SK-N-SH treated with all-trans-retinoic acid at 6 μM for 48 hours (cell line): ENCODE data around the gene SLC13A3.

ENCODE experiments used
- ATAC-seq: fragments of 200-7000 bp; cut with Tn5 transposase; 3 replicates; pipeline ENCODE4 v1.9.1; 2020; ENCODE audit warnings: mild to moderate bottlenecking, moderate library complexity
- ARNTL ChIP-seq: fragments of 450-650 bp; formaldehyde crosslinking; IDR thresholded peaks from 2 replicates; pipeline ENCODE4 v1.5.0; 2020; ENCODE audit warnings: low read depth, mild to moderate bottlenecking, moderate library complexity, borderline replicate concordance
- BACH2 ChIP-seq: fragments of 250-450 bp; sonication (Bioruptor Pico); IDR thresholded peaks from 2 replicates; pipeline ENCODE4 v1.9.0; 2021; ENCODE audit warnings: mild to moderate bottlenecking, borderline replicate concordance
- CREB5 ChIP-seq: fragments of 250-450 bp; sonication (Bioruptor Pico); IDR thresholded peaks from 2 replicates; pipeline ENCODE4 v1.5.1; 2020; ENCODE audit warnings: low read depth, mild to moderate bottlenecking, moderate library complexity
- CSDC2 ChIP-seq: fragments of 250-450 bp; sonication (Bioruptor Pico); IDR thresholded peaks from 2 replicates; pipeline ENCODE4 v1.5.0; 2020; ENCODE audit warnings: mild to moderate bottlenecking, moderate library complexity
- CSRNP3 ChIP-seq: fragments of 250-450 bp; sonication (Bioruptor Pico); IDR thresholded peaks from 2 replicates; pipeline ENCODE4 v1.5.1; 2021; ENCODE audit warnings: mild to moderate bottlenecking, moderate library complexity
- GLIS3 ChIP-seq: fragments of 250-450 bp; sonication (Bioruptor Pico); IDR thresholded peaks from 2 replicates; pipeline ENCODE4 v1.5.0; 2020; ENCODE audit warnings: mild to moderate bottlenecking, moderate library complexity
- ISL1 ChIP-seq: fragments of 250-450 bp; sonication (Bioruptor Pico); IDR thresholded peaks from 2 replicates; pipeline ENCODE4 v2.1.2; 2022; ENCODE audit warnings: mild to moderate bottlenecking, moderate library complexity
- OSR1 ChIP-seq: fragments of 250-450 bp; sonication (Bioruptor Pico); IDR thresholded peaks from 2 replicates; pipeline ENCODE4 v1.8.0; 2022; ENCODE audit warnings: moderate library complexity, mild to moderate bottlenecking, inconsistent platforms
- PATZ1 ChIP-seq: fragments of 250-450 bp; sonication (Bioruptor Pico); IDR thresholded peaks from 2 replicates; pipeline ENCODE4 v1.8.0; 2020; ENCODE audit warnings: mild to moderate bottlenecking, moderate library complexity, borderline replicate concordance
- POU6F1 ChIP-seq: fragments of 250-450 bp; sonication (Bioruptor Pico); IDR thresholded peaks from 2 replicates; pipeline ENCODE4 v1.8.0; 2021; ENCODE audit warnings: low read depth, mild to moderate bottlenecking, moderate library complexity, borderline replicate concordance
- PPARA ChIP-seq: fragments of 250-450 bp; sonication (Bioruptor Pico); IDR thresholded peaks from 2 replicates; pipeline ENCODE4 v1.5.0; 2020; ENCODE audit warnings: mild to moderate bottlenecking, borderline replicate concordance
- RARB ChIP-seq: fragments of 250-450 bp; sonication (Bioruptor Pico); IDR thresholded peaks from 2 replicates; pipeline ENCODE4 v1.8.0; 2021; ENCODE audit warnings: mild to moderate bottlenecking, moderate library complexity
- SNAI2 ChIP-seq: fragments of 250-450 bp; sonication (Bioruptor Pico); IDR thresholded peaks from 2 replicates; pipeline ENCODE4 v1.5.0; 2020; ENCODE audit warnings: mild to moderate bottlenecking, moderate library complexity
- TCF4 ChIP-seq: fragments of 250-450 bp; sonication (Bioruptor Pico); IDR thresholded peaks from 2 replicates; pipeline ENCODE4 v1.8.0; 2021; ENCODE audit warnings: mild to moderate bottlenecking, moderate library complexity, borderline replicate concordance
- TOX ChIP-seq: fragments of 250-450 bp; sonication (Bioruptor Pico); IDR thresholded peaks from 2 replicates; pipeline ENCODE4 v1.8.0; 2021; ENCODE audit warnings: mild to moderate bottlenecking, moderate library complexity, borderline replicate concordance
- TSHZ2 ChIP-seq: fragments of 250-450 bp; sonication (Bioruptor Pico); IDR thresholded peaks from 2 replicates; pipeline ENCODE4 v1.5.0; 2020; ENCODE audit warnings: mild to moderate bottlenecking, moderate library complexity
- ZC3H10 ChIP-seq: fragments of 250-450 bp; sonication (Bioruptor Pico); IDR thresholded peaks from 2 replicates; pipeline ENCODE4 v1.5.1; 2021; ENCODE audit warnings: mild to moderate bottlenecking, moderate library complexity
- ZFP3 ChIP-seq: fragments of 250-450 bp; sonication (Bioruptor Pico); IDR thresholded peaks from 2 replicates; pipeline ENCODE4 v1.5.0; 2020; ENCODE audit warnings: mild to moderate bottlenecking, moderate library complexity
- ZFP30 ChIP-seq: fragments of 450-650 bp; formaldehyde crosslinking; IDR thresholded peaks from 2 replicates; pipeline ENCODE4 v1.5.0; 2022; ENCODE audit warnings: mild to moderate bottlenecking, moderate library complexity
- ZNF565 ChIP-seq: fragments of 450-650 bp; formaldehyde crosslinking; conservative IDR thresholded peaks from 2 replicates; pipeline ENCODE4 v1.5.0; 2020; ENCODE audit warnings: low read depth, mild to moderate bottlenecking, moderate library complexity
- ZNF70 ChIP-seq: fragments of 450-650 bp; formaldehyde crosslinking; IDR thresholded peaks from 2 replicates; pipeline ENCODE4 v1.5.0; 2020; ENCODE audit warnings: mild to moderate bottlenecking, moderate library complexity
- ZNF8 ChIP-seq: fragments of 450-650 bp; formaldehyde crosslinking; IDR thresholded peaks from 2 replicates; pipeline ENCODE4 v1.5.0; 2020; ENCODE audit warnings: mild to moderate bottlenecking, moderate library complexity

SLC13A3 gene

GRCh38 chr20:46546936-46547335, 104.3 kb downstream of the SLC13A3 start:
- TF ChIP-seq ARNTL (CRISPR knock-in tag) (no peak), OSR1 (CRISPR knock-in tag) (no peak), GLIS3 (CRISPR knock-in tag) (no peak), ZNF70 (CRISPR knock-in tag) (no peak), ISL1 (CRISPR knock-in tag) (no peak), ZFP30 (CRISPR knock-in tag) (no peak), POU6F1 (CRISPR knock-in tag) (no peak), SNAI2 (CRISPR knock-in tag) (no peak), CSDC2 (CRISPR knock-in tag) (no peak), PPARA (CRISPR knock-in tag) (no peak), ZNF8 (CRISPR knock-in tag) (no peak), TOX (CRISPR knock-in tag) (no peak), RARB (CRISPR knock-in tag) (no peak), TCF4 (CRISPR knock-in tag) (no peak), BACH2 (CRISPR knock-in tag) (no peak), TSHZ2 (CRISPR knock-in tag) (no peak)
- no peak for ATAC-seq

- TF ChIP-seq TOX (CRISPR knock-in tag) (no peak), ZNF565 (CRISPR knock-in tag) (no peak), ZFP30 (CRISPR knock-in tag) (no peak), ZNF70 (CRISPR knock-in tag) (no peak), SNAI2 (CRISPR knock-in tag) (no peak), ZFP3 (CRISPR knock-in tag) (no peak), RARB (CRISPR knock-in tag) (no peak)
These were observed 105.0 kb downstream of the SLC13A3 start for GRCh38 chr20:46546298-46546697.

GRCh38 chr20:46545827-46546138, 105.5 kb downstream of the SLC13A3 start:
- no peak for TF ChIP-seq SNAI2 (CRISPR knock-in tag)
- TF ChIP-seq ZNF565 (CRISPR knock-in tag): no peak
- no peak for TF ChIP-seq PPARA (CRISPR knock-in tag)
- TF ChIP-seq ZNF70 (CRISPR knock-in tag): no peak
- no peak for TF ChIP-seq TCF4 (CRISPR knock-in tag)
- TF ChIP-seq ZFP30 (CRISPR knock-in tag): no peak
- no peak for TF ChIP-seq RARB (CRISPR knock-in tag)
- no peak for TF ChIP-seq TOX (CRISPR knock-in tag)
- no peak for TF ChIP-seq BACH2 (CRISPR knock-in tag)
- TF ChIP-seq CSRNP3: no peak
- TF ChIP-seq ARNTL (CRISPR knock-in tag): no peak
- no peak for TF ChIP-seq ISL1 (CRISPR knock-in tag)
- TF ChIP-seq, all 23 proteins: peak for 0
- ATAC-seq: no peak

More at GRCh38 chr20:46546298-46546697, 105.0 kb downstream of the SLC13A3 start:
- ATAC-seq: no peak

- ATAC-seq: no peak
- TF ChIP-seq ARNTL (CRISPR knock-in tag) (no peak), ZNF70 (CRISPR knock-in tag) (no peak), RARB (CRISPR knock-in tag) (no peak), BACH2 (CRISPR knock-in tag) (no peak), ZC3H10 (no peak), OSR1 (CRISPR knock-in tag) (no peak), CREB5 (no peak), PATZ1 (CRISPR knock-in tag) (no peak), SNAI2 (CRISPR knock-in tag) (no peak), ZFP3 (CRISPR knock-in tag) (no peak)
These were observed 106.0 kb downstream of the SLC13A3 start for GRCh38 chr20:46545077-46545826.
